ENCODE results near the gene GMDS. TPM values are rescaled to one million over a fixed set of nuclear protein-coding genes. Genes with fewer than 3 reads are reported as not detected.

Gene GMDS
- total and polyA plus RNA-seq, 2 of the 8 experiments (the other 6 are each of a cell fraction or from before 2014, with no cell fraction given) = 16.8 to 50.0 TPM

DNA sequence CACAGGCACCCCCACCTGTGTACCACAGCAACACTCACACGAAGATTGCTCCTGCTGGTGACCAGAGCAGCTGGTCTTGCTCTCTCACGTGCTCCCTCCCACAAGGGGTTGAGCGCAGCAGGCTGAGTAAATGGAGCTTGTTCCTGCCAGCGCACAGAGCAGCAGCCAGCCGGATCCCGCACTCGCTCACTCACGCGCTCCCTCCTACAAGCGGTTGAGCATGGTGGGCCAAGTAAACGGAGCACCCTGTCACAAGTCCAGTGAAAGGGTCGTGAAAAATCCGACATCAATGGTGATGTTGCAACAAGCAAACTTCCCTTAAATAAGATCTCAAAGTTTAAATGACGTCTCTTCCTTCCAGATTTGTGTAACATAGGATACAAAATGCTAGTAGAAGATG is 322.0 kb downstream of the GMDS start:
- Histone ChIP-seq H3K27ac (ENCODE audit: low read depth, low read length) (no peak overlapping the region), H3K9me3 (ENCODE audit: insufficient read depth in 2 of 2, low read depth in 1 of 2, low read length in 1 of 2) (no peaks in the 10 kb centered on the region; a peak in 1 of 4 replicates), H3K14ac (ENCODE audit: insufficient read length) (no peak overlapping the region), H4K91ac (replicated peaks; ENCODE audit: insufficient read length, low read length) (no peak overlapping the region), H3K4ac (replicated peaks; ENCODE audit: insufficient read length, low read depth, low read length) (no peak overlapping the region), H2BK15ac (ENCODE audit: low read length) (0 out of 2 replicates have a peak overlapping the region, but pooled peaks have one; percentile 22), H4K20me1 (replicated peaks in 1 of 2; ENCODE audit: control insufficient read depth in 1 of 2, insufficient read depth in 2 of 2, low read length in 2 of 2) (no peaks in the 10 kb centered on the region), H3K23me2 (ENCODE audit: low read depth, low read length) (peaks cover 2% of the 10 kb centered on the region; the same call in 1 of the 2 replicates), H2AK5ac (ENCODE audit: low read depth, low read length) (no peak overlapping the region), H4K5ac (ENCODE audit: insufficient read length, low read depth, low read length) (no peak overlapping the region), H3K4me3 (ENCODE audit: extremely low read depth in 1 of 4, insufficient read depth in 2 of 4, low read depth in 3 of 4, low read length in 4 of 4) (no peak overlapping the region), H3K9ac (replicated peaks in 1 of 4; ENCODE audit: extremely low read depth in 1 of 4, low read depth in 3 of 4, low read length in 3 of 4) (no peak overlapping the region), H3K18ac (ENCODE audit: extremely low read depth, low read length) (no peak overlapping the region), H2BK120ac (replicated peaks; ENCODE audit: low read depth, low read length) (no peak overlapping the region), H2AFZ (ENCODE audit: low read length) (no peak overlapping the region), H2BK5ac (ENCODE audit: low read depth, low read length) (no peak overlapping the region; the same call in 1 of the 2 replicates), H3K56ac (replicated peaks; ENCODE audit: insufficient read length, low read depth, low read length) (no peak overlapping the region), H3K4me1 (replicated peaks in 1 of 4; ENCODE audit: control insufficient read depth in 3 of 4, insufficient read depth in 4 of 4, low read length in 3 of 4) (peaks cover 0 to 4% (median 4%) of the 10 kb centered on the region in 4 experiments; a peak in 4 of 7 replicates), H2BK20ac (ENCODE audit: low read length) (no peak overlapping the region), H3K79me2 (ENCODE audit: control insufficient read depth in 1 of 2, insufficient read depth in 2 of 2, low read length in 2 of 2) (no peaks in the 10 kb centered on the region), H3K36me3 (ENCODE audit: control insufficient read depth in 2 of 4, insufficient read depth in 4 of 4, low read length in 3 of 4) (peaks cover 0 to 4% (median 0%) of the 10 kb centered on the region in 4 experiments; a peak in 1 of 8 replicates), H2BK12ac (ENCODE audit: low read depth, low read length) (no peak overlapping the region; the same call in 1 of the 2 replicates), H3K4me2 (ENCODE audit: insufficient read depth in 1 of 2, low read depth in 2 of 2, low read length in 2 of 2) (no peak overlapping the region), H4K8ac (ENCODE audit: extremely low read depth, insufficient read depth, low read length) (no peak overlapping the region), H3K79me1 (ENCODE audit: low read depth, low read length) (no peaks in the 10 kb centered on the region; the same call in 1 of the 2 replicates), H3K23ac (ENCODE audit: insufficient read length) (no peak overlapping the region), H3K27me3 (replicated peaks in 1 of 4; ENCODE audit: control insufficient read depth in 3 of 4, extremely low read depth in 1 of 4, insufficient read depth in 3 of 4, low read length in 3 of 4) (peaks cover 0 to 1% (median 0%) of the 10 kb centered on the region in 4 experiments; a peak in 1 of 7 replicates)
- CTCF ChIA-PET (ENCODE audit: partially characterized antibody) = interaction anchor here (0.9 to 1.7 kb wide), 3 partner anchors 24 to 210 kb away, joined by 3 to 6 read pairs (median 4); no protein-coding TSS in a partner anchor
- 94% methylated on average over 14 of the region's 14 CpGs; no CpG with 5 or more reads in 1 of the 2 experiments for WGBS, 2 experiments (ENCODE audit: extremely low coverage in 1 of 2, insufficient coverage in 1 of 2, insufficient read length in 1 of 2, insufficient replicate concordance in 2 of 2, low coverage in 1 of 2, low lambda C conversion rate in 2 of 2, missing lambda C conversion rate in 1 of 2)
- DNase-seq (ENCODE audit: low read depth in 1 of 2, low spot score in 2 of 2) (no peak), FAIRE-seq (no peak)
- POLR2A ChIA-PET (ENCODE audit: partially characterized antibody) = no interaction called here
- no peak for TF ChIP-seq MAFK (IDR thresholded peaks at IDR 0.05; ENCODE audit: low read depth, low read length)
